HG03196 (cell line): ENCODE data around the gene PNRC2.
"Not testable (repeated sequence)": the region's sequence is repeated elsewhere in the genome, so short reads cannot be mapped to it uniquely, and the experiment has no call there.

Experiments used
- ATAC-seq: cut with Tn5 transposase; IDR thresholded peaks from one replicate; pipeline ENCODE4 v1.9.1; 2021; ENCODE audit not compliant: unreplicated experiment

Gene PNRC2

GRCh38 chr1:23947366-23947765, 12.3 kb upstream of the PNRC2 start:
- no peak for ATAC-seq

GRCh38 chr1:23953020-23953419, 6.6 kb upstream of the PNRC2 start:
- ATAC-seq = no peak

GRCh38 chr1:23957096-23957495, 2.5 kb upstream of the PNRC2 start:
- ATAC-seq = no peak

GRCh38 chr1:23958040-23958809, 1.4 kb upstream of the PNRC2 start:
- ATAC-seq = not testable (repeated sequence)

GRCh38 chr1:23958810-23959460, 693 bp upstream of the PNRC2 start:
- peak; percentile 75 for ATAC-seq

DNA sequence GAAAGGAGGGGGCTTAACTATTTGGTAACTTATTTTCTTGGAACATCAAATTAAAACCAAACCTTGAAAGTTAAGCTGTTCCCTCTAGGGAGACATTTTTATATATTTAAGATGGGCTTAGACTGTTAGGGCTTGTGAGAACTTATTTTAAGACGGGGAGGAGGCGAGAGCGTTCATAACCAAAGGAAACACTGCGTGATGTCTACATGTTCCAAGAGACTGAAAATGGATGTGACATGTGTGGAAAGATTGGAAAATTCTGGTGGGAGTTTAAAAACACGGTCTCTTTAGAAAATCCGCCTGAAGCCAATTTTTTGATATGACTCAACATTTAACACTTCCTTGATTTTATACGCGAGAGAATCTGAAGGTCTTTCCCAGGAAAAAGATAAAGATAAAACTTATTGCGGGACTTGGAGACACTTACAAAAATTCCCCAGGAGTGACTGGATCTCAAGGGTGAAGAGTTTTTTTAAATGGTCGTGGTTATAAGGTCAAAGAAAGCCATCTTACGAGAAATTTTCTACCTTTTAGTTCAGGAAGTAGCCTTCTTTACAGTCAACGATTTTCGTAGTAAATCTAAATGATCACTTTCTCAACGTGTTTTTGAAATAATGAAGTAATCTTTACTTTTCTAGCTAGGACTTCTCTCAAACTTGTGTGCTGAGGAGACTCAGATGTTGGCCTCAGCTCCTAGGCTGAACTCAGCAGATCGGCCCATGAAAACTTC, 828 bp downstream of the PNRC2 start:
- no peak for ATAC-seq

GRCh38 chr1:23963617-23964234, 4.1 kb downstream of the PNRC2 start:
- ATAC-seq = no peak

DNA sequence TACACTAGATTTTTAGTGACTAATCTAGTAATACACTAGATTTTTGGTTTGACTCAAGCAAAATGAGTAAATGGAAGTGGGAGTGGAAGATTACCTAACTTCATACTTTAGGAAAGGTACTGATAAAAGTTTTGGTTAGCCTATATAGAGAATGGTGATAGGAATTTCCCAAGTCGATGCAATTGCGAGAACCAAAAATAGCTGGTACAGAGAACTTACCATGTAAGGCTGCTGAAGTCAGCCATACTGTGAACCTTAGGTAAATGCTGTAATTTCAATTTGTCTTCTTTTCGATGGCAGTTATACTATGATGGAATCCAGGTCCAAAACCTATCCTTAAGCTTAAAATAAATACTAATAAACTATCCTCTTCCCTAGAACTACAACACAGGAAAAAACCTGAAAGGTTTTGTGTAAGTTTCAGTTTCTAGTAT, 4.6 kb downstream of the PNRC2 start:
- ATAC-seq = no peak

DNA sequence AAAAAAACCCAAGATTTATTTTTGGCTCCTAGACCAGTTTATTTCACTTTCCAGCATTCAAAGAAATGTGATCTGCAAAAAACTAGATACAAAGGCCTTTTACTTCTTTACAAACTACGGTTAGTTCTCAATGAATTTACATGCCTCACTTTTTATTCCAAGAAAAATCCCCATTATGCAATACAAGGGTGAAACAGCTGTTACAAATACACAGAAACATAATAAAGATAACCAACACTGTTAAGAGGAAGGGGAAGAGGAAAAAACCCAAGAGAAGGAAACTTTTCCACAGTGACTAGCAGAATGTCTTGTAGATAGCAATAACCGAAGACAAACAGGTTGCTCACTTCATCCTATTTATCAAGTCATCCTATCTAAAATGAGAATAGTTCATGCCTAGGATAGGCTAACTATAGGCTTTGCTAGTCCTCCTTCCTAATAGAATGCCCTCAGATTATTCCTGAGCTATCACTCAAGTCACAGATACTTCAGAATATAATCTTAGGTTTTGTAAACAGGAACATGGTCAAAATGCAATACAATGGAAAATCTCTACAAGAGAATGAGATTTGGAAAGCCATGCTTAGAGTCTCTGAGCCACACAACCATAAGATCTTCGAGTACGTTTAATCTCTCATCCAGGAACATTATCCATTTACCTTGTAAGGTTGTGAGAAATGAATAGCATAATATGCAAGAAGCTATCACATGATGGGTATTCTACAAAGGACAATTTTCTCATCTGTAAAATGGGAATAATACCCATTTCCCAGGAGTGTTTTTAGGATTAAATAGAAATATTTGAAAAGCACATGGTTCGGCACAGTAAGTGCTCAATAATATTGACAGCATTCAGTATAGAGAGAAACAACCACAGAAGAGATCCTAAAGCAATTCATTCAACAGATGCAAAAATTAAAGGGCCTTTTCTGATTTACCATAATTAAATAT, 5.4 kb downstream of the PNRC2 start:
- no peak for ATAC-seq

- no peak for ATAC-seq
Observed at GRCh38 chr1:23966973-23967493, 7.4 kb downstream of the PNRC2 start.

GRCh38 chr1:23967871-23968270, 8.2 kb downstream of the PNRC2 start:
- ATAC-seq = no peak

DNA sequence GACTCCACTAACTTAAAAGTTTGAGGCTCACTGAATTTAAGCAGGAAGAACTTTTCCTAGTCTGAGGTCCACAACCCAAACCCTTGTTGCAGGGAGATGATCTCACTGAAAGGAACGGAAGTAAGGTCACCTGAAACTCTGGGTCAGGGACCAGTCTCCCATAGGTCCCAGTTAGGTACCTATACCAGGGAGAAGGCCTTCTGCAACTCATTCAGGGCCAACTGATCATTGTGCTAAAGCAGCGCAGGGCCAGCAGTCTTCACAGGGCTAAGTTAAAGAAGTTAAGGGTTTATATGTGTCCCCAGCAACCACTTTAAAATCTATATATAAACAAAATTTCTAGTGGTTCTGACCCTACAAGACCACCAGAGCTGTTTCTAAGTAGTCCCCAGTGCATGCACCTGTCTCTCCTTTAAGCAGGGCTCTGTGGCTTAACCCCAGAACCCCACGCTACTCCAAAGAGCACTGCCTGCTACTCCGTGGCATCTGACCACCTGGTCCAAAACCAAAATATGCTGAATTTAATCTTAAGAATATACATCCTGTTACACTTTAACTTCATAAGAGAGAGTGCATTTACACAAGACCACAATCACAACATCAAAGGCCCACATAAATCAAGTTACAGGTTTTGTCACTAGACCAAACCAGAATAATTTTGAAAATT, 17.7 kb downstream of the PNRC2 start:
- no peak for ATAC-seq

GRCh38 chr1:23977854-23978191, 18.2 kb downstream of the PNRC2 start:
- no peak for ATAC-seq

- ATAC-seq = no peak
Observed at GRCh38 chr1:23978805-23979204, 19.2 kb downstream of the PNRC2 start.

- ATAC-seq = no peak
Observed at GRCh38 chr1:23979387-23979880, 19.8 kb downstream of the PNRC2 start.

DNA sequence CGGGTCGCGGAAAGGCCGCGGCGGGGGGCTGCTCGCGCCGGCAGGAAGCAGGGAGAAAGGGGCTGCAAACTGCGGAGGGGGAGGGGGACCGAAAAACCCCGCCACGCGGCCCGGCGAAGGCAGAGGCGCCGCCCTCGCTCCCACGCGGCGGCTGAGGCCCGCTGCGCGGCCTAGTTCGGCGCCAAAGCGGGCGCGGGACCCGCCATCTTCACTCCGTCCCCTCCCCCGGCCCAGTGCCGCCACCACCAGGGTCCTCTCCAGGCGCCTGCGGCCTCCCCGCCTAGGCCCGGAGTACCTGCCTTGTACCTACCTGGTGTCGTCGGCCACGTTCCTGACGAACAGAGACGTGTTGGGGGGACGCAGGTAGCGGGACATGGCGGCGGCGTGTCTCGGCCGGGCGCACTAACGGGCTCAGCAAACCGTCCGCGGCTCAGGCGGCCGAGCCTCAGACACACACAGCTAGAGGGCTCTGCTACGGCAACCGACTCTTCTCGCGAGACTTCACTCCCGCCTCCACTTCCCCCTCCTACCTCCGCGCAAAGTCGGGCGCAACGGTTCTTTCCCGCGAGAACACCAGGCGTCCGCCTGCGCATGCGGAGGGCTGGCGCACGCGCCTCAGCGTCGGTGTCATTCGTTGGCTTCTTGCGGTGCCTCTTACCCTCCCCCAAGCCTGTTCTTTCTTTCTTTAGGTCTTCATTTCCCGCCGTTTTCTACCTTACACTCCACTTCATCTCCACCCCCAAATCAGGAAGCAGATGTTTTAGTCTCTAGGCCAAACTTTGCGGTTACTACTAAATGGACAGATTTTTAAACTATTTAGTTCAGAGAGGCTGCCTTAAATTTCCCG, 20.5 kb downstream of the PNRC2 start, which contains the start of gene SRSF10:
TSS of gene SRSF10 (minus strand) at position 447 of the 847 bp plus-strand sequence. CDS start at position 375, 72 bp downstream.
- peak; percentile 93 for ATAC-seq

GRCh38 chr1:23980728-23981070, 21.1 kb downstream of the PNRC2 start:
- ATAC-seq = no peak

DNA sequence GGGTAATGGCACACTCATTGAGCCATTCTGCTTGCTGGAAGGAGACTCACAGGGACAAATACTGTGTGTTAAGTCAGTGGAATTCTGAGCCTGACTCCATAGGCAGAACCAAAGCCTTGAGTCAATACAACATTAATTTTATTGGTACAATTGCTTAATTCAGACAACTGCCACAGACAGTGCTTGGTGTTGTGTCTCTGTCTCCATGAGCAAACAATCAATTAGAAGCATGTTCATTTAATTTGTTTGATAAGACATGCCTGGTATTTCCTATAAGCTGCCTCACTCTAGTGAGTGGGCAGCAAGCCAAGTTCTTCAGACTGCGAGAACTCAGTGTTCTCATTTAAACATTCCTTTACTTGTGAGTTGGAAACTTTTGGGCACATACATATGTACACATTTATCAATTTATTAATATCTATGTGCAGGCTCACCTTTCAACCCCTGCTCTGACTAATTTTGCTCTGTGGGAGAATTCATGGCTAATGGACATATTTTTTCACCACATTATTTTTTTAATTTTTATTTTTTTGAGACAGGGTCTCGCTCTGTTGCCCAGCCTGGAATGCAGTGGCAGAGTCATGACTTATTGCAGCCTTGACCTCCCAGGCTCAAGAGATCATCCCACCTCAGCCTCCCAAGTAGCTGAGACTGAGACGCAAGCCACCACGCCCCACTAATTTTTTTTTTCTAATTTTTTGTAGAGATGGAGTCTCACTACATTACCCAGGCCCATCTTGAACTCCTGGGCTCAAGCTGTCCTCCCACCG, 25.0 kb downstream of the PNRC2 start:
- no peak for ATAC-seq
